Measurements from ENCODE around the gene IL26.

DNA sequence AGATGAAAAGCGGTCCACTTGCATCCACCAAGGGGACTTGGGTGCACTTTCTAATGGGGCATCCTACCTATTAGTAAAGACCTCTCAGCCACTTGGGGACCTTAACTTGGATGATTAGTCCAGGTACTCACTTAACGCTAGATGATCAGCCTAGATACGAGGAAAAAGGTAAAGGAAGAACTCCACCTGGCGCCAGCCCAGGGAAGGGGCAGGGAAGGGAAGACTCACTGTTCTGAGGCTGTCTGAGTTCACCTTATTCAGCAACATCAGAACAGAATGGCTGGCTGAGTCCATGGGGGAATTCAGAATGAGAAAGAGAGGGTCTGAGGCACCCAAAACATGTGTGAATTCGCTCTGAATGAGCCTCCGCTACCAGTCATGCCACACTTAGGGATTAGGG is 20.7 kb upstream of the IL26 start:
- TF ChIP-seq, protein P1, sequence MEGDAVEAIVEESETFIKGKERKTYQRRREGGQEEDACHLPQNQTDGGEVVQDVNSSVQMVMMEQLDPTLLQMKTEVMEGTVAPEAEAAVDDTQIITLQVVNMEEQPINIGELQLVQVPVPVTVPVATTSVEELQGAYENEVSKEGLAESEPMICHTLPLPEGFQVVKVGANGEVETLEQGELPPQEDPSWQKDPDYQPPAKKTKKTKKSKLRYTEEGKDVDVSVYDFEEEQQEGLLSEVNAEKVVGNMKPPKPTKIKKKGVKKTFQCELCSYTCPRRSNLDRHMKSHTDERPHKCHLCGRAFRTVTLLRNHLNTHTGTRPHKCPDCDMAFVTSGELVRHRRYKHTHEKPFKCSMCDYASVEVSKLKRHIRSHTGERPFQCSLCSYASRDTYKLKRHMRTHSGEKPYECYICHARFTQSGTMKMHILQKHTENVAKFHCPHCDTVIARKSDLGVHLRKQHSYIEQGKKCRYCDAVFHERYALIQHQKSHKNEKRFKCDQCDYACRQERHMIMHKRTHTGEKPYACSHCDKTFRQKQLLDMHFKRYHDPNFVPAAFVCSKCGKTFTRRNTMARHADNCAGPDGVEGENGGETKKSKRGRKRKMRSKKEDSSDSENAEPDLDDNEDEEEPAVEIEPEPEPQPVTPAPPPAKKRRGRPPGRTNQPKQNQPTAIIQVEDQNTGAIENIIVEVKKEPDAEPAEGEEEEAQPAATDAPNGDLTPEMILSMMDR (IDR thresholded peaks at IDR 0.05; ENCODE audit: insufficient read depth, low read length) = no peak
- TF ChIP-seq POLR2AphosphoS5 (IDR thresholded peaks at IDR 0.05; ENCODE audit: low read depth) (no peak), SPI1 (IDR thresholded peaks at IDR 0.05; ENCODE audit: borderline replicate concordance, low read depth) (no peak), GABPA (IDR thresholded peaks at IDR 0.05; ENCODE audit: low read depth) (no peak)

All from HL-60 (cell line).